GM18507 (cell line): ENCODE data around the gene FKBP2.

Source experiments
- DNase-seq: peaks from one replicate; pipeline ENCODE4 v3.0.0; 2011; ENCODE audit warnings: low read depth; ENCODE audit not compliant: insufficient read length; ENCODE audit errors: extremely low spot score
- FAIRE-seq: peaks from 2 replicates; lab custom pipeline; 2011; peaks lifted over from hg19 to GRCh38; lab: Jason Lieb, UNC

The FKBP2 gene

GRCh38 chr11:64259533-64260067 is 18.7 kb downstream of the FKBP2 start:
- FAIRE-seq (peak; percentile 62), DNase-seq (no peak)

- FAIRE-seq, result no peak
Measured at GRCh38 chr11:64260147-64260708, 19.3 kb downstream of the FKBP2 start.

DNA sequence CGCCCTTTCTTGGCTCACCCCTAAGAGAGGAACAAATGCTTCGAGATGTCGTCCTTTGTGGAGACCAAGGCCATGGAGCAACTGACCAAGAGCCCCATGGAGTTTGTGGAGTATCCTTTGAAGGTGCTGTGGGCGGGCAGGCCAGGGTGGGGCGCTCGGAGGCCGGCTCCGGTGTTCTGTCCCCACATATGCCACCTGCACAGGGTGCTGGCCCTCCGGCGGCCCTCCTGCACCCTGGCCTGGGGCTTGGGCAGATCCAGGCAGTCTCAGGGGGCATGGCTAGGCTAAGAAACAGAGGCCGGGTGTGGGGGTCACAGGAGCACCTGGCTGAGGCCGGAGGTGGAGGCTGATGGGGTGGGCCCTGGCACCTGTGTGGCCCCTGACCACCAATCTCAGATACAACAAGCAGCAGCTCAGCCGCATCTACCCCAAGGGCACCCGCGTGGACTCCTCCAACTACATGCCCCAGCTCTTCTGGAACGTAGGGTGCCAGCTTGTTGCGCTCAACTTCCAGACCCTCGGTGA is 20.7 kb downstream of the FKBP2 start:
- DNase-seq (no peak), FAIRE-seq (no peak)

More at GRCh38 chr11:64260147-64260708, 19.3 kb downstream of the FKBP2 start:
- DNase-seq, result no peak

GRCh38 chr11:64262271-64263002 is 21.5 kb downstream of the FKBP2 start:
- DNase-seq (no peak), FAIRE-seq (no peak)

DNA sequence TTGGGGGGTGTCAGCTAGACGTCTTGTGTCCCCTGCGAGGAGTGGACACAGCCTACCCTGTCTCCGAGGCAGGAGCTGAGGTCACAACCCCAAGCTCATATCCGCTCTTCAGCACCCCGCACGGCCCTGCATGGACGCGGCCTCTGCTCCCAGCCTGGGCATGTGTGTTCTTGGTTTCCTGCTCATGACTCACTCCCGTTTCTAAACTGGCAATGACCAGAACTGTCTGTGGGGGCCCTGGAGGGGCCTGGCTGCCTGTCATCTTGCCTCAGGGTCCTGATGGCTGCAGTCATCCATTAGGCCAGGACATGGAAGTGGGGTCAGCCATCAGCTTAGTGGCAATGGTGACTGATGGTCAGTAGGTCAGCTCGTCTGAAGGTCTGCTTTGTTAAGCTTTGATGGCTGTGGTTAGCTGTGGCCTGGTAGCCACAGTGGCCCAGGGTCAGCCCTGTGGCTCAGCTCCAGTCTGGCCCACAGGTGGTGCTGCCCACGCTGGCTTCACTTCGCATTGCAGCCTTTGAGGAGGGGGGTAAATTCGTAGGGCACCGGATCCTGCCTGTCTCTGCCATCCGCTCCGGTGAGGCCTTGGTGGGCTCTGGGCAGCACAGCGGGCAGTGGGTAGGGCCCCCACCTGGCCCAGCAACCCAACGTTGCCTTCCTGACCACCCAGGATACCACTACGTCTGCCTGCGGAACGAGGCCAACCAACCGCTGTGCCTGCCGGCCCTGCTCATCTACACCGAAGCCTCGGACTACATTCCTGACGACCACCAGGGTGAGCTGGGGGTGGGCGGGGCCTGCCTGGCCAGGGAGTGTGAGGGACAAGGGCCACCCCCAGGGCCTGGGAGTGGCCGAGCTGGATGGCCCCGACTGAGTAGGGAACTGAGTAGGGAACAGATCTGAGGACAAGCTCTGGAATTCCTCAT is 22.4 kb downstream of the FKBP2 start:
- no peak for FAIRE-seq
- no peak for DNase-seq

DNA sequence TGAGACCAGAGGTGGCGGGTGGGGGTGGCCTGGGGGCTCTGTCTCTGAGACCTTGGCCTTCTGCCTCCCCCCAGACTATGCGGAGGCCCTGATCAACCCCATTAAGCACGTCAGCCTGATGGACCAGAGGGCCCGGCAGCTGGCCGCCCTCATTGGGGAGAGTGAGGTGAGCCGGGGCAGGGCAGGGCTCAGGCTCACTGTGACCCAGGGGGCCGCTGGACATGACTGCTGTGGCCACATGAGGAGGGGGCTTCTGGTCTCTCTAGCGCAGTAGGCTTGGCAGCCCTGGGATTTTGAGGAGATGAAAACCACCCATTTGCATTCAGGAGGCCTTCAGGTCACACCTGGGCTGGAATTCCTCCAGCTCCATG is 23.0 kb downstream of the FKBP2 start:
- DNase-seq (no peak), FAIRE-seq (no peak)

GRCh38 chr11:64264371-64264852 is 23.5 kb downstream of the FKBP2 start:
- FAIRE-seq (no peak), DNase-seq (no peak)

GRCh38 chr11:64265176-64266160 is 24.6 kb downstream of the FKBP2 start:
- DNase-seq (no peak), FAIRE-seq (no peak)

GRCh38 chr11:64266339-64266738 is 25.4 kb downstream of the FKBP2 start:
- FAIRE-seq (no peak), DNase-seq (no peak)

DNA sequence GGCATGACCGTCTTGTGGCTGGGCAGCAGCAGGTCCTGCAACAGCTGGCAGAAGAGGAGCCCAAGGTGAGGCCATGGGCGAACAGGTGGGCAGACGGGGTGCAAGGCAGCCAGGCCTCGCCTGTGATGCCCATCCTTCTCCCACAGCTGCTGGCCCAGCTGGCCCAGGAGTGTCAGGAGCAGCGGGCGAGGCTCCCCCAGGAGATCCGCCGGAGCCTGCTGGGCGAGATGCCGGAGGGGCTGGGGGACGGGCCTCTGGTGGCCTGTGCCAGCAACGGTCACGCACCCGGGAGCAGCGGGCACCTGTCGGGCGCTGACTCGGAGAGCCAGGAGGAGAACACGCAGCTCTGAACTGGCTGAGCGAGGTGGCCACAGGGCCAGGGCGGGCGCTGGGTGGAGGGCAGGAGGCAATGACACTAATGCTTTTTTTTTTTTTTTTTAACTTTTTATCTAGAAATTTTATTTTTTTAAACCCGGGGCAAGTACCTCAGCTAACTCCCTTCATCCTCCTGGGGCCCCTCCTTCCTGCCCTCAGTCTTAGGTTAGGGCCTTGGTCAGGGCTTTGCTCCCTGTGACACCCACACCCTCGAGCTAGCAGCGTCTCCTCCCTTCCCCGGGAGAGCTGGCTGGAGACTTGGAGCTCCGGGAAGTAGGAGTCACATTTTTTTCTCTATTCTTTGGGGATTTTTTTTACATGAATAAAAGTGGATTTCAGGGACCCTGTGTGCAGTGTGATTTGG is 26.5 kb downstream of the FKBP2 start:
- DNase-seq, result no peak
- no peak for FAIRE-seq

GRCh38 chr11:64268025-64268892 is 27.4 kb downstream of the FKBP2 start:
- no peak for FAIRE-seq
- DNase-seq, result no peak

DNA sequence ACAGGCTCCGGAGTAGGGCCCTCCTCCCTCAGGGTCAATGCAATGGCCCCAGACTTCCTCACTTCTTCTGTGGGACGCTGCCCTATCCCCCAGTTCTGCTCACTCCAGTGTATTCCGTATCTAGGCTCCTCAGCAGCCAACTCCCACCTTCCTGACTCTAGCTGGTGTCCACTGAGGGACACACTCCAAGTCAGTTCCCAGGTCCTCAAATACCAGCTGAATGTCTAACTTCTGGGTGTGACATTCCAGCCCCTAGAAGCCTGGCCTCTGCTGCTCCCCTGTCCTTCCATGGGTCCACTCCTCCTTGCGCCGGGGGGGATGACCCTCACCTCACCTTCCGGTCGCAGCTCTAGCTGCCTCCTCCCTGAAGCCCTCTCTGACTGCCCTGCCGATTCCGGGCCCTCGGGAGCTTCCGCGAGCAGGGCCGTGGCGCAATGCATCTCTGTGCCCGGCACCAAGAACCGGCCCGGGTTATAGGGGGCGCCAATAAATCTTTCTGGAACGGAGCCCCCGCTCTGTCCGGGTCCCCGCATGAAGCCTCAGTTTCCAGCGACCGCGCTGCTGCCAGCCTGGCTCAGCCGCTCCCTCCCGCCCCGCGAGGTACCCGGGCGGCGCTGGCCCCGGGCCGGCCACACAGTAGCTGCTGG is 28.1 kb downstream of the FKBP2 start:
- FAIRE-seq, result peak; percentile 47
- DNase-seq, result no peak

DNA sequence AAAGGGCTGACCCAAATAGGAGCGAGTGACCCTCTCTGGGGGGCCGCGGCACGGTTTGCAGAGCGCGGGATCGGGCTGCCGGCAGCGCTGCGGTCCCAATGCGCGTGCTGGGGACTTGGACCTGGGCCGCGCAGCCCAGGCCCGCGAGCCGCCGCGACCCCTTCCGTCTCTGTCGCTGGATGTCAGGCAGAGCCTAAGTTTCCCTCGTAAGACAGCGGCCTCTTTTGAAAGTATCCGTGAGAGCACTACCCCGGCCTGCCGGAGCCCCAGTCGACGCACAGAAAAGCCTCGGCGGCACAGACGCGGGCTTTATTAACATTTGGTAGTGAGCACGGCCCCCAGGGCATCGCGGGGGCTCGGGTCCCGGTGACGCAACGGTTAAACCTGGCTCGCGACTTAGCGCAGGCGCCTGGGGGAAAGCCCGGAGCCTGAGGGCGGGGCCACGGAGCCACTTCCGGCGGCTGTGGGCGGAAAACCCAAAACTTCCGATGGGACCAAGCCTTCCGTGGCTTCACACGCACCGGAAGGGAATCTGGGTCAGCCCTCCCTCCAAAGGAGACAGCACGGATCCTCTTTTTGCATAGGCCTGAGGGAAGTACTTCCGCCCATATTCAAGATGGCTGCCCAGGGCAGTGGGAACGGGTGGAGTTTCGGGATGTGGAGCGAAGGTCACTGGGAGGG is 28.8 kb downstream of the FKBP2 start:
- DNase-seq (peak; percentile 77), FAIRE-seq (peak; percentile 95)

DNA sequence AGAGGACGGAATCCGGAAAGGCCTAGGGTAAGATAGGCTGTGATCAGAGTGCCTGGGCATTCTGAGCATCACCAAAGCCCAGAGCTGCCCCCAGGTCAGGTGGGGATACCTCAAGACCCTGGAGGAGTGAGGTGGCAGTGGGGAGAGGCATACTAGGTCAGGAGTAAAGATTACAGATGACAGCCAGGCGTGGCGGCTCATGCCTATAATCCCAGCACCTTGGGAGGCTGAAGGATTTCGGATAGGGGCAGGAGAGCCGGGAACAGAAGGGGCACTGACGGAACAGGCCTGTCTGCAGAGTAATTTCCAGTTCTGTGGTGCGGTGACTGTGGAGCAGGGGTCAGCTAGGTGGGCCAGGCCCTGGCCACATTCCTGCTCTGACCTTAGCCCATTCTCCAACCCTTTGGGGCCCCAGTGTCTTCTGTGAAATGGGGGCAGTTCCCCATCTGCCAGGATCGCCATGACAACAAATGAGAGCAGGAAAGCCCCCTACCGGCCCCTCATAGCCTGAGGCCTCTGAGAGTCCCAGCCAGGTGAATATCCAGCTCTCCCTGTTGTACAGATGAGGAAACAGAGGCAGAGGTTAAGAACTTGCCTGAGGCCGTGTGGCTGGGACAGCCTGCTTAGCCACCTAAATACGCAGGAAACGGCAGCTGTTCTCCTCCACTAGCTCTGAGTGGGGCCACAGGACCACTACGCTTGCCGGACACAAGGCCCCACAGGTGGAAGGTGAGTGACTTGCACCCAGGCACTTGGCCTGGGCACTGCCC is 34.3 kb downstream of the FKBP2 start:
- DNase-seq (no peak), FAIRE-seq (no peak)

DNA sequence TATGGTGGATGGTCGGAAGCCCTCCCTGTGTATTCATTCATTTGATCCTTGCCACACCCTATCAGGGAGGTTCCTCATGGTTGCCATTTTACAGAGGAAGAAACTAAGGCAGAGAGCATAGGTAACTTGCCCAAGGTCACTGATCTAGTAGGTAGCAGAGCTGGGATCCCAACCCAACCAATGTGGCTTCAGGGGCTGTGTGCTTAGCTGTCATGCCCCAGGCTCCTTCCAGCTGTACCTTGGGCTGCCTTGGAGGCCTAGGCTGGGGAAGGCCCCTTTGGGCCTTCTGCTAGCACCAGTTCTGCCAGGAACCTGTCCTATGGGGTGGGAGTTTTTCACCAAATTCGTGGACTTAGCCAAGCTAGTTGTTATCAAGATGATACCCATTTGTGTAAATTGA is 34.9 kb downstream of the FKBP2 start:
- FAIRE-seq (no peak), DNase-seq (no peak)
